ENCODE measurements around the gene ASRGL1. TPM values are rescaled to one million over a fixed set of nuclear protein-coding genes. Genes with fewer than 3 reads are reported as not detected.

Gene ASRGL1
- total RNA-seq, 4 donors from 2014 or later, result 2.1 to 11.6 (median 6.7) TPM

- H3K4me1 ChIP-seq, result peaks cover 32 to 64% (median 58%) of the 10 kb centered on the region in 4 donors
- peak overlapping the region; percentile 14 to 28 (median 16) for H3K4me3 ChIP-seq
- H3K36me3 ChIP-seq, result no peaks in the 10 kb centered on the region
- intact Hi-C loops (cut with DNase I), result no loop called here
- peak overlapping the region; percentile 79 to 87 (median 82) for H3K27ac ChIP-seq (replicated peaks in 1 of 4)
- DNase-seq (ENCODE audit: extremely low spot score), result no peak
- H3K27me3 ChIP-seq, result no peaks in the 10 kb centered on the region
- WGBS, result 45% methylated on average over 18 of the region's 23 CpGs
- TF ChIP-seq POLR2A (IDR thresholded peaks at IDR 0.05; ENCODE audit: low read depth) (no peak), EP300 (IDR thresholded peaks at IDR 0.05) (no peak), POLR2AphosphoS5 (IDR thresholded peaks at IDR 0.05) (peak; percentile 39 to 51), CTCF (IDR thresholded peaks at IDR 0.05) (no peak)
- no peaks in the 10 kb centered on the region for H3K9me3 ChIP-seq
These were observed 102.7 kb downstream of the ASRGL1 start for GRCh38 chr11:62439785-62440602.

Other genes with a start within 250 kb of the ASRGL1 start
- 10 to 100 TPM; 13.8 to 20.3 (median 16.0) TPM for gene INCENP, start 213.4 kb upstream of the ASRGL1 start, total RNA-seq
- not detected for gene SCGB1D1, start 147.2 kb upstream of the ASRGL1 start, total RNA-seq
- not detected for gene SCGB2A1, start 128.8 kb upstream of the ASRGL1 start, total RNA-seq
- gene SCGB1D2, start 95.2 kb upstream of the ASRGL1 start, total RNA-seq, result not detected
- not detected for gene SCGB2A2, start 67.3 kb upstream of the ASRGL1 start, total RNA-seq
- gene SCGB1D4, start 38.4 kb upstream of the ASRGL1 start, total RNA-seq, result not detected
- gene SCGB1A1, start 81.6 kb downstream of the ASRGL1 start, total RNA-seq, result 1 to 10 TPM in 1 of 4 donors, not detected in 3; 3.0 TPM
- gene AHNAK, start 209.4 kb downstream of the ASRGL1 start, total RNA-seq, result 1,000 to 10,000 TPM; 1,278 to 2,374 (median 1,866) TPM
- gene EEF1G, start 236.4 kb downstream of the ASRGL1 start, total RNA-seq, result 1,000 to 10,000 TPM; 1,068 to 1,537 (median 1,375) TPM

Data from esophagus muscularis mucosa (tissue), 4 donors.